Ovary (tissue), 9 donors: ENCODE data around the gene METTL13. TPM values are rescaled to one million over a fixed set of nuclear protein-coding genes. Genes with fewer than 3 reads are reported as not detected.

ENCODE experiments used
- DNase-seq, 5 donors: peaks; one replicate each; pipeline ENCODE4 v3.0.0-alpha.2; 2019 to 2020
- H3K27ac ChIP-seq, 2 donors: fragments of 200-600 bp; one replicate each; pipeline versions ENCODE4 v1.5.1 to v1.8.0; 2019 to 2022
- H3K27me3 ChIP-seq: fragments of 200-600 bp; one replicate; pipeline ENCODE4 v1.8.0; 2022
- H3K36me3 ChIP-seq: fragments of 200-600 bp; sonication (generic); one replicate; pipeline ENCODE4 v1.5.1; 2019
- H3K4me1 ChIP-seq: one replicate; pipeline ENCODE4 v1.8.1; 2013; ENCODE audit warnings: mild to moderate bottlenecking, moderate library complexity; ENCODE audit not compliant: insufficient read depth
- H3K4me3 ChIP-seq: fragments of 200-600 bp; sonication (generic); one replicate; pipeline ENCODE4 v1.5.1; 2017
- H3K9me3 ChIP-seq, 2 donors: fragments of 200-600 bp in 1 of 2; sonication (generic) in 1 of 2; one replicate each; pipeline versions ENCODE4 v1.5.1 to v1.8.1; 2013 to 2019; ENCODE audit warnings: mild to moderate bottlenecking in 1 of 2, moderate library complexity in 1 of 2
- EP300 ChIP-seq: sonication (generic); formaldehyde crosslinking; IDR thresholded peaks from one replicate; pipeline ENCODE4 v1.6.1; 2017; ENCODE audit warnings: antibody characterized with exemption
- POLR2A ChIP-seq: fragments of 450-650 bp; IDR thresholded peaks from one replicate; pipeline ENCODE4 v1.6.1; 2017; ENCODE audit warnings: antibody characterized with exemption, mild to moderate bottlenecking, moderate library complexity
- WGBS, 3 donors: extraction: QIAGEN DNeasy Blood & Tissue Kit in 1 of 3; methylation state at CpG; one replicate each; pipeline versions ENCODE4 v1.1.5 to v1.1.7; 2013 to 2017; 5-methylcytosine and 5-hydroxymethylcytosine counted together
- intact Hi-C, 4 donors: fragments of 100-400 bp; cut with DNase I; formaldehyde crosslinking; loops; one replicate each; pipeline versions ENCODE4 v1.11.0 to v1.15.1; 2022 to 2023
- polyA plus RNA-seq, 2 donors: library from polyadenylated mRNA; stranded (reverse); fragments of 200-250 nt in 1 of 2; fragments of 350-450 nt in 1 of 2; fragmentation: Illumina TruSeq in 1 of 2; extraction: RNeasy Lipid Tissue Mini Kit (QIAGEN cat#74804) in 1 of 2; gene quantifications; one replicate each; pipeline ENCODE4 v1.2.3, GENCODE V29; 2013 to 2014
- total RNA-seq, 7 donors: library from RNA; depleted of rRNA in 2 of 7; stranded (reverse); fragments of >200 nt in 2 of 7; fragmentation: NEBNext Ultra II Directional in 3 of 7; extraction: Animal tissue kit (Norgen Biotek cat#: 25700) in 3 of 7; gene quantifications; one replicate each; pipeline versions ENCODE4 v1.1.0 to v1.2.4, GENCODE V29; 2016 to 2023
- TF ChIP-seq, protein P1 (sequence below), 3 donors: fragments of 450-650 bp in 2 of 3; fragments of 200-600 bp in 1 of 3; IDR thresholded peaks; one replicate each; pipeline versions ENCODE4 v1.5.1 to v1.8.0; 2016 to 2022; ENCODE audit warnings: antibody characterized with exemption in 3 of 3, mild to moderate bottlenecking in 1 of 3
- donor health status: DM: no; HTN: no; CAD: no; lungs with moderate emphysema.
- donor health status: DM: no; HTN: no; CAD: no.
- donor health status: Bipolar disorder and iron deficiency.
- donor health status: DM: yes; HTN: yes; CAD: no.
- donor health status: DM: no; HTN: no; CAD: no.
- donor health status: DM: yes; HTN: yes; CAD: no.

The METTL13 gene
- total and polyA plus RNA-seq, 9 donors: 9.1 to 29.1 (median 19.1) TPM

DNA sequence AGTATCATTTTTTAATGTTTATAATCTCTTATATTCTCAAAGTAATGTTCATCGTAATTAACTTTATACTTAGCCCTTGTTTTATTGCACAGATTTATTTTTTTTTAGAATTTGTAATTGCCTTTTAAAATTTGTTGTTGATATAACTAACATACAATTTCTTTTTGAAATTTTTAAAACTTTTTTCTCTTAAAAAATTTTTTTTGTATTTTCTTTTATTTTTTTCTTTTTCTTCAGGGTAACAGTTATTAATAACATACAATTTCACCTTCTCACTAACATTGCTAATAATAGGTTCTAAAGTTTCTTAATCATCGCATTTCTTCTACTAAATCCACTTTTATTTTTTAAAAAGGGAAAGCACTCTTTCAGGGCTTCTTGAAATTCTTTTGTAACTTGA lies 28.3 kb upstream of the METTL13 start:
- H3K27me3 ChIP-seq: no peaks in the 10 kb centered on the region
- intact Hi-C loops: no loop called here
- DNase-seq: no peak
- H3K9me3 ChIP-seq: no peaks in the 10 kb centered on the region
- 94 to 97% (median 96%) methylated on average over 2 of the region's 2 CpGs for WGBS, 3 donors
- no peak overlapping the region for H3K4me3 ChIP-seq
- no peaks in the 10 kb centered on the region for H3K36me3 ChIP-seq
- no peak overlapping the region for H3K27ac ChIP-seq
- TF ChIP-seq, protein P1, sequence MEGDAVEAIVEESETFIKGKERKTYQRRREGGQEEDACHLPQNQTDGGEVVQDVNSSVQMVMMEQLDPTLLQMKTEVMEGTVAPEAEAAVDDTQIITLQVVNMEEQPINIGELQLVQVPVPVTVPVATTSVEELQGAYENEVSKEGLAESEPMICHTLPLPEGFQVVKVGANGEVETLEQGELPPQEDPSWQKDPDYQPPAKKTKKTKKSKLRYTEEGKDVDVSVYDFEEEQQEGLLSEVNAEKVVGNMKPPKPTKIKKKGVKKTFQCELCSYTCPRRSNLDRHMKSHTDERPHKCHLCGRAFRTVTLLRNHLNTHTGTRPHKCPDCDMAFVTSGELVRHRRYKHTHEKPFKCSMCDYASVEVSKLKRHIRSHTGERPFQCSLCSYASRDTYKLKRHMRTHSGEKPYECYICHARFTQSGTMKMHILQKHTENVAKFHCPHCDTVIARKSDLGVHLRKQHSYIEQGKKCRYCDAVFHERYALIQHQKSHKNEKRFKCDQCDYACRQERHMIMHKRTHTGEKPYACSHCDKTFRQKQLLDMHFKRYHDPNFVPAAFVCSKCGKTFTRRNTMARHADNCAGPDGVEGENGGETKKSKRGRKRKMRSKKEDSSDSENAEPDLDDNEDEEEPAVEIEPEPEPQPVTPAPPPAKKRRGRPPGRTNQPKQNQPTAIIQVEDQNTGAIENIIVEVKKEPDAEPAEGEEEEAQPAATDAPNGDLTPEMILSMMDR (IDR thresholded peaks at IDR 0.05): no peak
- TF ChIP-seq POLR2A (no peak), EP300 (no peak)
- H3K4me1 ChIP-seq: no peaks in the 10 kb centered on the region

DNA sequence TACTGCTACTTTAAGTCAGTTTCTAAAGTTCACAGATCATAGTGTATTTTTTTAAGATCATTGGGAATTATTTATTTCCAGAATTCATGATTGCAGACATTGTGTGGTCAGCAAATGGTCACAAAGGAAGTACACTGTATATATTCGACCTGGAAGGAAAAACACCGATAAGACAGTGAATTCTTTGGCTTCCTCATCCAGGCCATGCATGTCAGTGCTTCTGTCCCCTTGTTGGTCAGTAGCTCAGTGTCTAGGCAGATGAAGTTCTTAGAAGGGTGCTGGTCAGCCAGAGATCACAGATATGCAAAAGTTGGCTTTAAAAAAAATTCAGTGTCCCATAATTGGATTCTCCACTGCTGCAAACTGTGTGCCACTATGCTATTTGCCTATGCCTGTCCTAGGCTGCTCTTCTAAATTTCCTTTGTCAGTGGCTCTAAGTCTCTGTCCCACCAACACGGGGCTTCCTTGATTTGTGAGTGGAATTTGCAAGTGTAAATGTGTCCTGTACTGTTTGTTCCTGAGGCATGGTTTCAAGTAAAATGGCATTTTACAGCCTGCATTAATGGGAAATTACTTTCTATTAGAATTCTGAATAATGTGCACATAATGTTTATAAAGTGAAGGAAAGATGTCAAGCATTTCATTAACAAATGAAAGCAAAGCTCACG lies 27.6 kb upstream of the METTL13 start:
- Histone ChIP-seq H3K36me3 (no peaks in the 10 kb centered on the region), H3K27me3 (no peaks in the 10 kb centered on the region), H3K27ac (no peak overlapping the region), H3K4me1 (no peaks in the 10 kb centered on the region), H3K9me3 (no peaks in the 10 kb centered on the region), H3K4me3 (no peak overlapping the region)
- WGBS, 3 donors: 32 to 42% (median 39%) methylated on average over 4 of the region's 4 CpGs
- DNase-seq: no peak
- TF ChIP-seq POLR2A (no peak), EP300 (no peak)
- TF ChIP-seq, protein P1 (IDR thresholded peaks at IDR 0.05): no peak
- intact Hi-C loops: no loop called here

DNA sequence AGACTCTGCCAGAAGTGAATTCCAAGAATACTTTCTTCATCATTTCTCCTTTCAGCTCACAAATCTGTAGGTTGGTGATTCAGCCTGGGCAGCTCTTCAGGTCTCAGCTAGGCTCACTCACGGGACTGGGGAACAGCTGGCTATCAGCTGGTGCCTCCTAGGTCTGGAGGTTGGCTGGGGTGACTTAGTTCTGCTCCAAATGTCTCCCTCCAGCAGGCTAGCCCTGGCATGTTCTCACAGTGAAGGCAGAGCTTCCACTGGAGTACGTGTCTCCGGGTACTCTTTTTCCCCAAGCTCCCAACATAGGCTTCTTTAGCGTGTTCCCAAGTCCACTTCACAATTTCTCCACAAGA lies 27.1 kb upstream of the METTL13 start:
- no peak for DNase-seq
- H3K36me3 ChIP-seq: no peaks in the 10 kb centered on the region
- 56 to 64% (median 56%) methylated on average over 4 of the region's 4 CpGs for WGBS, 3 donors
- intact Hi-C loops: no loop called here
- TF ChIP-seq POLR2A (no peak), EP300 (no peak)
- TF ChIP-seq, protein P1 (IDR thresholded peaks at IDR 0.05): no peak
- H3K4me3 ChIP-seq: no peak overlapping the region
- no peaks in the 10 kb centered on the region for H3K9me3 ChIP-seq
- H3K27ac ChIP-seq: no peak overlapping the region
- H3K4me1 ChIP-seq: no peaks in the 10 kb centered on the region
- H3K27me3 ChIP-seq: no peaks in the 10 kb centered on the region

DNA sequence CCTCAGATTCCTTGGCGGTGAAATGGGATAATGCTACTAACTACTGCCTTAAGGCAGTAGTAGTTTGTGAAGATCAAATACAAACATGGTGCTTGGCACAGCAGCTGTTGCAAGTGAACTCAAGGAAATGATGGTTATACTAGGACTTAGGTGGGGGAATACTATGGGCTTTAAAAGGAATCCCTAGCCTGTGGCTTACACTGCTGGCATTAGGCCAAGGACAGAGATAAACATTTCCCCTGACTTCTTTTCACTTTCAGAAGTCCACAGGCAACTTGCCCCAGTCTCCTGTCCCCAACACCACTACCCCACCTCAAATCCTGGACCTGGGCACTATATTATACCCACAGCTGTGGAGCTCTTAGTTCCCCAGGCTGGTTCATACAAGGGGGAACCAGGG lies 26.5 kb upstream of the METTL13 start:
- no peak overlapping the region for H3K4me3 ChIP-seq
- H3K27me3 ChIP-seq: no peaks in the 10 kb centered on the region
- H3K27ac ChIP-seq: no peak overlapping the region
- no peak for DNase-seq
- no peaks in the 10 kb centered on the region for H3K4me1 ChIP-seq
- H3K9me3 ChIP-seq: no peaks in the 10 kb centered on the region
- intact Hi-C loops: no loop called here
- TF ChIP-seq POLR2A (no peak), EP300 (no peak)
- TF ChIP-seq, protein P1 (IDR thresholded peaks at IDR 0.05): no peak
- WGBS, 3 donors: 98 to 100% (median 100%) methylated on average over 1 of the region's 1 CpG
- H3K36me3 ChIP-seq: no peaks in the 10 kb centered on the region
